Upper lobe of left lung (tissue), 4 donors: ENCODE data around the gene RAB11FIP3.

Experiments used
- POLR2A ChIP-seq, 4 donors: fragments of 450-650 bp; IDR thresholded peaks; one replicate each; pipeline ENCODE4 v1.5.1; 2016 to 2017; ENCODE audit warnings: antibody characterized with exemption in 4 of 4, mild to moderate bottlenecking in 2 of 4
- POLR2AphosphoS5 ChIP-seq, 2 donors: sonication (generic); formaldehyde crosslinking; IDR thresholded peaks; one replicate each; pipeline ENCODE4 v1.5.1; 2017; ENCODE audit warnings: antibody characterized with exemption in 2 of 2
- TF ChIP-seq, protein P1 (sequence below), 6 experiments: fragments of 450-650 bp in 4 of 6; fragments of 200-600 bp in 2 of 6; sonication (generic) in 2 of 6; IDR thresholded peaks; one replicate each; pipeline ENCODE4 v1.5.1; 2016 to 2019; ENCODE audit warnings: antibody characterized with exemption in 6 of 6

DNA sequence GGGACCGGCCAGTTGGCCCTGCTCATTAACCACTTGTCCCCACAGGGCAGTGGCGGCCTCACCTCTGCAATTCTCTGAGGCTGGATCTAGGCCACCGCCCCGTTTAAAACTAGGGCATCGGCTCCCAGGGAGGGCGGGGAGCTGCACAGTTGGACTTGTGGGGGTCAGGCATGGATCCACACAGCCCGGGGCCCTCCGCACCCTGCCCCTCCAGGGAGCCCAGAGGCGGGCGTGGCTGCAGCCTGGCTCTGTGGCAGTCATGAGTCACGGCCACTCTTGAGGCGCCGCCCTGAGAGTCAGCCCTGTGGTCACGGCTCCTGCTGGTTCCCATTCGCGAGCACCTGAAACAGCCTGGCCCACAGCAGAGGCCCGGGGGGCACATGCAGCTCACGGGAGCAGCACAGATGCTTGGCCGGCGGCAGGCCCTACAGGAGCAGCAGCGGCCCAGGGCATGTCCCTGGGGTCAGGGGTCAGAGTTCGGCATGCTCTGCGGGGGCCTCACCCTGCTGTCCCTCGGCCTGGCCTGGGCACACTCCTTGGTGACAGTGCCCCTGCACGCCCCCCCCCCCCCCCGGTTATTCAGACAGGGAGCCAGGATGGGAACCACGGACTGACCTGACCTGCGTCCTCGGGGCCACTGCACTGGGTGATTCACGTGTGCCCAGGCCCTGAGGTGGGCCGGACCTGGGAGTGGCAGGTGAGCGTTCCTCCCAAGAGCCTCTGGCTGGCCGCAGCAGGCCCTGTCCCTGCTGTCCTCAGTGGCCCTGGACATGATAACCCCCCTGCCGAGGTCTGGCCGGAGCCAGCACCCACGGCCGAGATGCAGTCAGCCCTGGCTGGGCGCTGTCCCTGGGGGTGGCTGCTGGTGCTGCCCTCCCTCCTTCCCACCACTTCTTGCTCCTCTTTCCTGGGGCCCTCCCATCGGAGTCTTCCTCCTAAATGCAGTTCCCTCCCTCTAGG is 110.3 kb downstream of the RAB11FIP3 start:
- TF ChIP-seq, protein P1, sequence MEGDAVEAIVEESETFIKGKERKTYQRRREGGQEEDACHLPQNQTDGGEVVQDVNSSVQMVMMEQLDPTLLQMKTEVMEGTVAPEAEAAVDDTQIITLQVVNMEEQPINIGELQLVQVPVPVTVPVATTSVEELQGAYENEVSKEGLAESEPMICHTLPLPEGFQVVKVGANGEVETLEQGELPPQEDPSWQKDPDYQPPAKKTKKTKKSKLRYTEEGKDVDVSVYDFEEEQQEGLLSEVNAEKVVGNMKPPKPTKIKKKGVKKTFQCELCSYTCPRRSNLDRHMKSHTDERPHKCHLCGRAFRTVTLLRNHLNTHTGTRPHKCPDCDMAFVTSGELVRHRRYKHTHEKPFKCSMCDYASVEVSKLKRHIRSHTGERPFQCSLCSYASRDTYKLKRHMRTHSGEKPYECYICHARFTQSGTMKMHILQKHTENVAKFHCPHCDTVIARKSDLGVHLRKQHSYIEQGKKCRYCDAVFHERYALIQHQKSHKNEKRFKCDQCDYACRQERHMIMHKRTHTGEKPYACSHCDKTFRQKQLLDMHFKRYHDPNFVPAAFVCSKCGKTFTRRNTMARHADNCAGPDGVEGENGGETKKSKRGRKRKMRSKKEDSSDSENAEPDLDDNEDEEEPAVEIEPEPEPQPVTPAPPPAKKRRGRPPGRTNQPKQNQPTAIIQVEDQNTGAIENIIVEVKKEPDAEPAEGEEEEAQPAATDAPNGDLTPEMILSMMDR (IDR thresholded peaks at IDR 0.05), result no peak
- TF ChIP-seq POLR2AphosphoS5 (IDR thresholded peaks at IDR 0.05), result no peak
- no peak for TF ChIP-seq POLR2A (IDR thresholded peaks at IDR 0.05)
